Activated T-helper 2 cell treated with anti-CD3 and anti-CD28 coated beads, Interferon-gamma antibody, Interleukin-2, Interleukin-4, amounts not matched to agents 10 μg/mL and 5 μg/mL and 100 μg/mL, durations not matched to agents 14 hours and 24 hours and 36 hours (primary cell): ENCODE results near the gene WDR70. TPM values are rescaled to one million over a fixed set of nuclear protein-coding genes. Genes with fewer than 3 reads are reported as not detected.
"Not testable (repeated sequence)": the region's sequence is repeated elsewhere in the genome, so short reads cannot be mapped to it uniquely, and the experiment has no call there.

Experiments
- DNase-seq: peaks from one replicate; pipeline ENCODE4 v3.0.0; 2021; ENCODE audit warnings: low spot score
- H3K27ac Mint-ChIP-seq: one replicate; pipeline ENCODE4 v1.8.0; 2021; ENCODE audit warnings: mixed read lengths
- H3K27me3 Mint-ChIP-seq: one replicate; pipeline ENCODE4 v1.8.0; 2021; ENCODE audit warnings: low read depth, mixed read lengths
- H3K36me3 Mint-ChIP-seq: one replicate; pipeline ENCODE4 v1.8.0; 2021; ENCODE audit warnings: low read depth, mixed read lengths
- H3K4me1 Mint-ChIP-seq: one replicate; pipeline ENCODE4 v1.8.0; 2021; ENCODE audit warnings: low read depth, mixed read lengths
- H3K4me3 Mint-ChIP-seq: one replicate; pipeline ENCODE4 v1.8.0; 2021; ENCODE audit warnings: low read depth, mild to moderate bottlenecking, moderate library complexity, mixed read lengths
- H3K9me3 Mint-ChIP-seq: one replicate; pipeline ENCODE4 v1.8.0; 2021; ENCODE audit warnings: mixed read lengths
- intact Hi-C: fragments of 100-400 bp; cut with micrococcal nuclease; formaldehyde crosslinking; loops from one replicate; pipeline ENCODE4 v1.15.1; 2023
- total RNA-seq: library from RNA; stranded (reverse); gene quantifications from 2 replicates; pipeline ENCODE4 v1.2.3, GENCODE V29; 2022

Gene WDR70
- total RNA-seq, 1 donor from 2014 or later, result 37.9 TPM

DNA sequence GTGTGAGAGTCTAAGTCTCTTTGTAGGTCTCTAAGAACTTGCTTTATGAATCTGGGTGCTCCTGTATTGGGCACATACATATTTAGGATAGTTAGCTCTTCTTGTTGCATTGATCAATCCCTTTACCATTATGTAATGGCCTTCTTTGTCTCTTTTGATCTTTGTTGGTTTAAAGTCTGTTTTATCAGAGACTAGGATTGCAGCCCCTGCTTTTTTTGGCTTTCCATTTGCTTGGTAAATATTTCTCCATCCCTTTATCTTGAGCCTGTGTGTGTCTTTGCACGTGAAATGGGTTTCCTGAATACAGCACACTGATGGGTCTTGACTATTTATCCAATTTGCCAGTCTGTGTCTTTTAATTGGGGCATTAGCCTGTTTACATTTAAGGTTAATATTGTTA lies 275.4 kb downstream of the WDR70 start:
- not testable (repeated sequence) for H3K27me3 Mint-ChIP-seq

DNA sequence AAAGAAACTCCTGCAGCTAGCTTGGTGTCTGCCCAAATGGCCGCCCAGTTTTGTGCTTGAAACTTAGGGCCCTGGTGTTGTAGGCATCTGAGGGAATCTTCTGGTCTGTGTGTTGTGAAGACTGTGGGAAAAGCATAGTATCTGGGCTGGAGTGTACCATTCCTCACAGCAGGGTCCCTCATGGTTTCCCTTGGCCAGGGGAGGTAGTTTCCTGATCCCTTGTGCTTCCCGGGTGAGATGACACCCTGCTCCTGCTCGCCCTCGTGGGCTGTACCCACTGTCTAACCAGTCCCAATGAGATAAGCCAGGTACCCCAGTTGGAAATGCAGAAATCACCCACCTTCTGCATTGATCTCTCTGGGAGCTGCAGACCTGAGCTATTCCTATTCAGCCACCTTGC lies 277.9 kb downstream of the WDR70 start:
- intact Hi-C loops, result no loop called here
- Mint-ChIP-seq H3K4me3 (no peak overlapping the region), H3K27me3 (no peaks in the 10 kb centered on the region), H3K9me3 (peaks cover 33% of the 10 kb centered on the region), H3K4me1 (no peaks in the 10 kb centered on the region), H3K36me3 (peaks cover 7% of the 10 kb centered on the region), H3K27ac (no peak overlapping the region)
- no peak for DNase-seq

More for the DNA sequence above, 275.4 kb downstream of the WDR70 start:
- intact Hi-C loops, H3K4me3 Mint-ChIP-seq, H3K27ac Mint-ChIP-seq, H3K36me3 Mint-ChIP-seq, H3K4me1 Mint-ChIP-seq, DNase-seq: not testable (repeated sequence)
- peaks cover 43% of the 10 kb centered on the region for H3K9me3 Mint-ChIP-seq

DNA sequence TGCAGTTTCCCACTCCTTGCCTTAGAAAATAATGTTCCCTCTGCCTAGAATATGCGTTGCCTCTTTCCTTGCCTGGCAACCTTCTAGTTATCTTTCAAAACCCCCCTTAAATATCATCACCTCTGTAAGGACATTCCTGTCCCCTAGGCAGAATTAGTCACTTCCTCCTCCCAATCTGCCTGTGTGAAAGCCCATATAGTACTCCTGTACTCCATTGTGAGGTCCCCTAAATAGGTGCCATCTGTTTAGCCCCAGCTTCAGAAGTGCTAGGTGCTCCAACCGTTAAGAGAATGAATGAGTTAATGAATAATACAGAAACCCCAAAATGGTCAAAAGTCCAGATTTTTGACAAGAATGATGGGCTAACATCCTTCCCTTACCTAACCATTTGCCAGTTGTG lies 279.3 kb downstream of the WDR70 start:
- H3K36me3 Mint-ChIP-seq, result peaks cover 7% of the 10 kb centered on the region
- H3K9me3 Mint-ChIP-seq, result peaks cover 20% of the 10 kb centered on the region
- intact Hi-C loops, result no loop called here
- no peaks in the 10 kb centered on the region for H3K27me3 Mint-ChIP-seq
- no peak overlapping the region for H3K4me3 Mint-ChIP-seq
- no peaks in the 10 kb centered on the region for H3K4me1 Mint-ChIP-seq
- no peak for DNase-seq
- no peak overlapping the region for H3K27ac Mint-ChIP-seq

DNA sequence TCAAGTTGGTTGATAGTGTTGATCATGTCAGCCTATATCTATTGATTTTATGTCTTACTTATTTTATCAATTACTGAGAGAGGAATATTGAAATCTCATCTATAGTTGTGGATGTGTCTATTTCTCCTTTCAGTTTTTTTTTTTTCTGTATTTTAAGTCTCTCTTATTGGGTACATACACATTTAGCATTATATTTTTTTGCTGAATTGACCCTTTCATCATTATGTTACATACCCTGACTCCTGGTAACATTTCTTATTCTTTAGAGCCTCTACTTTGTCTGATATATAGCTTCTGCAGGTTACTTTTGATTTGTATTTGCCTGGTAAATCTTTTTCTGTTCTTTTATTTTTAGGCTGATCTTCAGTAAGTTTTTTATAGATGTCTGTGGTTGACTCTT lies 281.2 kb downstream of the WDR70 start:
- Mint-ChIP-seq H3K4me3 (no peak overlapping the region), H3K27me3 (no peaks in the 10 kb centered on the region), H3K36me3 (no peaks in the 10 kb centered on the region), H3K9me3 (peaks cover 4% of the 10 kb centered on the region), H3K27ac (no peak overlapping the region), H3K4me1 (no peaks in the 10 kb centered on the region)
- intact Hi-C loops, result no loop called here
- no peak for DNase-seq

GRCh38 chr5:37661227-37661920 lies 282.3 kb downstream of the WDR70 start:
- intact Hi-C loops, result no loop called here
- no peak for DNase-seq
- Mint-ChIP-seq H3K9me3 (no peaks in the 10 kb centered on the region), H3K4me3 (no peak overlapping the region), H3K36me3 (no peaks in the 10 kb centered on the region), H3K27me3 (no peaks in the 10 kb centered on the region), H3K4me1 (no peaks in the 10 kb centered on the region), H3K27ac (no peak overlapping the region)

GRCh38 chr5:37661951-37662350 lies 282.8 kb downstream of the WDR70 start:
- no peaks in the 10 kb centered on the region for H3K36me3 Mint-ChIP-seq
- H3K4me1 Mint-ChIP-seq, result no peaks in the 10 kb centered on the region
- no peak overlapping the region for H3K27ac Mint-ChIP-seq
- H3K4me3 Mint-ChIP-seq, result no peak overlapping the region
- DNase-seq, result no peak
- no peaks in the 10 kb centered on the region for H3K9me3 Mint-ChIP-seq
- H3K27me3 Mint-ChIP-seq, result no peaks in the 10 kb centered on the region
- intact Hi-C loops, result no loop called here

DNA sequence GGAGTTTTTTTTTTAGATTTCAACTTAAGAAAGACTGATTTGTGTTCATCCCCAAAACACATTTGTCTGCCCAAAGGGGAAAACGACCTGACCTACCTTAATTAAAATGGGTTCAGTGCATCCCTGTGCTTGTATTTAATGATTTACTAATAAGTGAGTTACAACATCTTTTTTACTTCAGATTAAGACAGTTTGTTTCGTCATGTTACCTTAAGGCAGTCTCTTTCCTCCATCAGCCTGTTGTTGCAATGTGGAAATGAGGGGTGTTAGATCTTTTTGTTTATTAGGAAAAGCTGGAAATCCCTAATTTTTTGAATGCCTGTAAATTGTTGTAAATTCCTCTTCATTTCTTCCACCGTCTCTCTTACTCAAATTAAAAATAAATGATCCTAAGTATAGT lies 283.2 kb downstream of the WDR70 start:
- DNase-seq, result no peak
- Mint-ChIP-seq H3K4me1 (no peaks in the 10 kb centered on the region), H3K27me3 (no peaks in the 10 kb centered on the region), H3K27ac (no peak overlapping the region), H3K4me3 (no peak overlapping the region), H3K9me3 (no peaks in the 10 kb centered on the region), H3K36me3 (no peaks in the 10 kb centered on the region)
- intact Hi-C loops, result no loop called here

GRCh38 chr5:37662789-37663485 lies 283.8 kb downstream of the WDR70 start:
- H3K27ac Mint-ChIP-seq, result no peak overlapping the region
- DNase-seq, result no peak
- no peaks in the 10 kb centered on the region for H3K36me3 Mint-ChIP-seq
- intact Hi-C loops, result no loop called here
- H3K4me3 Mint-ChIP-seq, result no peak overlapping the region
- H3K4me1 Mint-ChIP-seq, result no peaks in the 10 kb centered on the region
- H3K9me3 Mint-ChIP-seq, result no peaks in the 10 kb centered on the region
- no peaks in the 10 kb centered on the region for H3K27me3 Mint-ChIP-seq

DNA sequence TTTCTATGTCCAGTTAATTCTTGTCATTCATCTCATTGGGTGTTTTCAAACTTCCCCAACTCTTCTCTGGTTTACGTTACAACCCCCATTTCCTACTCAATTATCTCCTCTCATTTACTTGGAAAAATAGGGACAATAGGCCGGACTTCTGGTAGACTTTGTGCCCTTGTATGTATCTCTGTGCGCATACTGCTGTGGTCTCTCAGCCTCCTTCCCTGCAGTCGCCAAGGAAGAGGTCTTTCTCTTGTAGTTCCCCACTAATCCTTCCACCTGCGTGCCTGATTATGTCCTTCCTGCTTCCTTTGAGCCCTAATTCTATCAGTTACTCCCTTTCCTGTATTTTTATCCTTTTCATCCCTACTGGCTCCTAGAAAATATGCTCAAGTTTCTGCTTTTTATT lies 284.4 kb downstream of the WDR70 start:
- no peak for DNase-seq
- Mint-ChIP-seq H3K36me3 (no peaks in the 10 kb centered on the region), H3K27ac (no peak overlapping the region), H3K27me3 (no peaks in the 10 kb centered on the region), H3K4me1 (no peaks in the 10 kb centered on the region), H3K9me3 (no peaks in the 10 kb centered on the region), H3K4me3 (no peak overlapping the region)
- intact Hi-C loops, result no loop called here

DNA sequence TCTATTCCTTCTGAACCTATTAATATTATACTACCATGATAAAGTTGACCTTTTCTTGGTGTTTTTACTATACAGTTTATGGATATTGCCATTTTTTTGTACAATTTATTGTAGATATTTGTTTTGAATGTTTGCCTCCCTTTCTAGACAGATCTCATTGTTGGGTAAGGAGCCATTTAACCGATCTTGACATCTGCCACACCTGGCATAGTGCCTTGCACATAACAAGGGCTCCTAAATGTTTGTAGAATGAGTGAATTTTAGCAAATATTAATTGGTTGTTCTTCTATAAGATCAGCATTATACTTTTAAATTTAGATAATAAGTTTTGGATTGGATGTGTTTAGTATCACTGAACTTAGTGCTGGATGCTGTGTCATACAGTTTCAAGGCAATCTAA lies 285.4 kb downstream of the WDR70 start:
- no peak for DNase-seq
- H3K4me1 Mint-ChIP-seq, result no peaks in the 10 kb centered on the region
- no peaks in the 10 kb centered on the region for H3K27me3 Mint-ChIP-seq
- H3K27ac Mint-ChIP-seq, result no peak overlapping the region
- no peaks in the 10 kb centered on the region for H3K9me3 Mint-ChIP-seq
- intact Hi-C loops, result no loop called here
- H3K4me3 Mint-ChIP-seq, result no peak overlapping the region
- no peaks in the 10 kb centered on the region for H3K36me3 Mint-ChIP-seq

- Mint-ChIP-seq H3K27ac (no peak overlapping the region), H3K27me3 (no peaks in the 10 kb centered on the region), H3K4me3 (no peak overlapping the region), H3K4me1 (no peaks in the 10 kb centered on the region), H3K9me3 (no peaks in the 10 kb centered on the region), H3K36me3 (no peaks in the 10 kb centered on the region)
- no peak for DNase-seq
- intact Hi-C loops, result no loop called here
These were observed 286.2 kb downstream of the WDR70 start for GRCh38 chr5:37665272-37665671.

DNA sequence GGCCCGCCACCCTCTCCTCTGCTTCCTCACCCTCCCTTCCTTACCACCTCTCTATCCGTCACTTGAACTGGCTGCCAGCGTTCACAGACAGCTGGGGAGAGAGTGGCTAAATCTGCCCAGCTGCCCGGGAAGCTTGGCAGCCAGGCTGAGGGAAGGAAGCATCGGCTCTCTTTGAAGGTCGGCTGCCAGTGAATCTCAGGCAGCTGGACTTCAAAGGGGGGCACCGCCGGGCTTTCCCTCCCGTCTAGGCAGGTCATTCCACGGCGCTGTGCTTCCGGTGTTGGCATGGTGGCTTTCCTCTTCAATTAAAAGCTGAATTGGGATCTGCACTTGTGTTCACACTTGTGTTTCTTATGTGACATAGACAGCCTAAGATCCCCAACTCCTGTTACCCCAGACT lies 286.8 kb downstream of the WDR70 start:
- no peaks in the 10 kb centered on the region for H3K9me3 Mint-ChIP-seq
- no peaks in the 10 kb centered on the region for H3K36me3 Mint-ChIP-seq
- intact Hi-C loops, result no loop called here
- no peak overlapping the region for H3K4me3 Mint-ChIP-seq
- DNase-seq, result no peak
- H3K27ac Mint-ChIP-seq, result no peak overlapping the region
- no peaks in the 10 kb centered on the region for H3K4me1 Mint-ChIP-seq
- no peaks in the 10 kb centered on the region for H3K27me3 Mint-ChIP-seq

DNA sequence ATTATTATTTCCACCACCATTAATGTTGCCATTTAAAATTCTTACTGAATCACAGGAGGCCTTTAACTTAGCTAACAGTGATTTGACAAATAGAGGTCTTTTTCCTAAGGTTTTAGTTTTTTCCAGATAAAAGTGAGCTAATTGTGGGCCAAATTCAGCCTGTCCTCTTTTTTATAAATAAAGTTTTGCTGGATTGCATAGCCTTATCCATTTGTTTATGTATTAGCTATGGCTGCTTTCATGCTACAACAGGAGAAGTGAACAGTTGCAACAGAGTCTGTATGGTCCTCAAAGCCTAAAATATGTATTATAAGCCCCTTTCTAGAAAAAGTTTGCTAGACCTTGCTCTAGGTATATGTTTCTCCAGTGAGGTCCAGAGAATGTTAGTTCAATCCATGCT lies 288.3 kb downstream of the WDR70 start:
- Mint-ChIP-seq H3K4me1 (peaks cover 9% of the 10 kb centered on the region), H3K36me3 (no peaks in the 10 kb centered on the region), H3K4me3 (no peak overlapping the region), H3K9me3 (no peaks in the 10 kb centered on the region), H3K27ac (no peak overlapping the region), H3K27me3 (no peaks in the 10 kb centered on the region)
- intact Hi-C loops, result no loop called here
- DNase-seq, result no peak
